GM13977 (cell line): ENCODE measurements around the gene SNRPA1.

Experiments
- DNase-seq: peaks from one replicate; pipeline ENCODE4 v3.0.0; 2012; ENCODE audit warnings: low spot score
- in situ Hi-C: fragments of 300-500 bp; cut with MboI; formaldehyde crosslinking; loops from one replicate; pipeline ENCODE4 v1.12.0; 2022; ENCODE audit warnings: low sequenced_read_pairs, low pct_unique_long_range_greater_than_20kb, mixed read lengths, inconsistent platforms; ENCODE audit not compliant: unreplicated experiment
- TF ChIP-seq, protein P1 (sequence below): IDR thresholded peaks from 2 replicates; pipeline ENCODE4 v1.5.1; 2012; ENCODE audit warnings: mild to moderate bottlenecking, control low read depth; ENCODE audit not compliant: insufficient read depth; ENCODE audit errors: extremely low read depth, missing control alignments

SNRPA1 gene

DNA sequence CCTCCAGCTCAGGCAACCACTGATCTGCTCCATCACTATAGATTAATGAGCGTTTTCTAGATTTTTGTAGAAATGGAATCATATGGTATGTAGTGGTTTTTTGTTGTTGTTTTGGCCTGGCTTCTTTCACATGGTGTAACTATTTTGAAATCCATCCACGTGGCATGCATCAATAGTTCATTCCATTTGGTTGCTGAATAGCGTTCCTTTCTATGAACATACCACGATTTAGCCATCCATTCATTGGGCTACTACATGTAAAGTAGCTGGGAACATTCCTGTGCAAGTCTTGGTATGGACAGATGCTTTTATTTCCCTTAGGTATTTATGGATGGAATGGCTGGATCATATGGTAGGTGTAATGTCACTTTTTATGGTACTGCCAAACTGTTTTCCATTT lies 32.5 kb downstream of the SNRPA1 start:
- in situ Hi-C loops = loop anchor here (25.0 kb wide), 2 partner anchors 350 to 650 kb away; partner anchors contain the start of genes ASB7, LINS1 and LRRK1
- TF ChIP-seq, protein P1, sequence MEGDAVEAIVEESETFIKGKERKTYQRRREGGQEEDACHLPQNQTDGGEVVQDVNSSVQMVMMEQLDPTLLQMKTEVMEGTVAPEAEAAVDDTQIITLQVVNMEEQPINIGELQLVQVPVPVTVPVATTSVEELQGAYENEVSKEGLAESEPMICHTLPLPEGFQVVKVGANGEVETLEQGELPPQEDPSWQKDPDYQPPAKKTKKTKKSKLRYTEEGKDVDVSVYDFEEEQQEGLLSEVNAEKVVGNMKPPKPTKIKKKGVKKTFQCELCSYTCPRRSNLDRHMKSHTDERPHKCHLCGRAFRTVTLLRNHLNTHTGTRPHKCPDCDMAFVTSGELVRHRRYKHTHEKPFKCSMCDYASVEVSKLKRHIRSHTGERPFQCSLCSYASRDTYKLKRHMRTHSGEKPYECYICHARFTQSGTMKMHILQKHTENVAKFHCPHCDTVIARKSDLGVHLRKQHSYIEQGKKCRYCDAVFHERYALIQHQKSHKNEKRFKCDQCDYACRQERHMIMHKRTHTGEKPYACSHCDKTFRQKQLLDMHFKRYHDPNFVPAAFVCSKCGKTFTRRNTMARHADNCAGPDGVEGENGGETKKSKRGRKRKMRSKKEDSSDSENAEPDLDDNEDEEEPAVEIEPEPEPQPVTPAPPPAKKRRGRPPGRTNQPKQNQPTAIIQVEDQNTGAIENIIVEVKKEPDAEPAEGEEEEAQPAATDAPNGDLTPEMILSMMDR = no peak
- no peak for DNase-seq

DNA sequence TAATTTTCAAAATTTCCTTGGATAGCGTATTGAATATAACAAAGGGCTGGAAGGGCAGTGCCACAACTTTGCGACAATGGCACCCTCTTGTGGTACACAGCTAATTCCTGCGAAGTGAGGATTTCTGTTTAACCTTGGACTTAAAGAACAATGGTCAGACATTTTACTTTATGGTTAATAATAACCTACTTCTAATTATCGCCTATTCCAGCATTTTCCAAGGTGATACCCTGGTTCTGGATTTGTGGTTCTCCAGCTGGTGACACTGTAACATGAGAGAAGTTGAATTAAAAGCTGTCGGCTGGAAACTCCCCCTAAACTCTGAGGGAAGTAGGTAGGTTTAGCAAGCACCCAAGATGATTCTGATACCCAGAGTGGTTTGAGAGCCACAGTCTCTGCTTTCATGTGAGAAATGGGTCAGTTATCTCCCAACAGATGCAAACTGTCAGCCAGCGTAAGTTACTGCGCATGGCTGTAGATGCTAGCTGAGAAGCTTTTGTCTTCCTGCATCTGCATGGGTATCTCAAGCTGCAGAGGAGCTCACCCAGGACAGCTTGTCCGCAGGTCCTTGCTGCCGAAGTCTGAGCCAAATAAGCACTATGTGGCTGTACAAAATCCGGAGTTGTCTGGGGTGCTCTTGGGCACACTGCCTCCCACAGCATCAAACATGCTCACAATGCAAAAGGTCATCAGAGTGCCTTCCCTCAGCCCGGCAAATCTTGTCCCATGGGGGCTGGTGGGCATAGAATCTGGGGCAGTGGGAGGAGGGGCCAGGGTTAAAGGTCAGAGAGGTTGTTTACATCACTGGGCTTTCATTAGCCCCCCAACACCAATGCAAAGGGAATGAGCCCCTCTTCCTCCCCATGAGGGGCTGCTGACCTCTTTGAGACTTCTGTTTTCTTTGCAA lies 36.6 kb downstream of the SNRPA1 start:
- TF ChIP-seq, protein P1 = peak; percentile 79
- DNase-seq = peak; percentile 62
- in situ Hi-C loops = loop anchor here (10.0 to 25.0 kb wide), 3 partner anchors 164 to 646 kb away; partner anchors contain the start of genes ASB7, LINS1 and LRRK1

DNA sequence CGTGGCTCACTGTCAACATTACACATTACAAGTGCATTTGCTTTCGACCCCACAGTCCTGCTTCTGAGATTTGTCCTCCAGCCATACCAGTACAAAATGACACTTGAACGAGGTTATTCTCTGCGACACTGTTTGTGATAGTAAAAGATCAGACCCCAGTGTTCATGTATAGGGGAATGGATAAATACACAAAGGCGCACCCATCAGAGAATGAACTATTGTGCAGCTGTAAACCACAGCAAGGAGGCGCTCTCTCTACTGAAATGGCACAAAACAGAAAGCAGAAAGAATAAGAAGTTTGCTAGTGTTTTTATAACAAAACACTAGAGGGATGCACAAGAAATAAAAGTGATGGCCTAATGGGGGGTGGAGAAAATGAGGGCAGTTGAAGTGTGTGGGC lies 38.3 kb downstream of the SNRPA1 start:
- no peak for DNase-seq
- in situ Hi-C loops = loop anchor here (10.0 to 25.0 kb wide), 3 partner anchors 162 to 644 kb away; partner anchors contain the start of genes ASB7, LINS1 and LRRK1
- TF ChIP-seq, protein P1 = peak; percentile 52

DNA sequence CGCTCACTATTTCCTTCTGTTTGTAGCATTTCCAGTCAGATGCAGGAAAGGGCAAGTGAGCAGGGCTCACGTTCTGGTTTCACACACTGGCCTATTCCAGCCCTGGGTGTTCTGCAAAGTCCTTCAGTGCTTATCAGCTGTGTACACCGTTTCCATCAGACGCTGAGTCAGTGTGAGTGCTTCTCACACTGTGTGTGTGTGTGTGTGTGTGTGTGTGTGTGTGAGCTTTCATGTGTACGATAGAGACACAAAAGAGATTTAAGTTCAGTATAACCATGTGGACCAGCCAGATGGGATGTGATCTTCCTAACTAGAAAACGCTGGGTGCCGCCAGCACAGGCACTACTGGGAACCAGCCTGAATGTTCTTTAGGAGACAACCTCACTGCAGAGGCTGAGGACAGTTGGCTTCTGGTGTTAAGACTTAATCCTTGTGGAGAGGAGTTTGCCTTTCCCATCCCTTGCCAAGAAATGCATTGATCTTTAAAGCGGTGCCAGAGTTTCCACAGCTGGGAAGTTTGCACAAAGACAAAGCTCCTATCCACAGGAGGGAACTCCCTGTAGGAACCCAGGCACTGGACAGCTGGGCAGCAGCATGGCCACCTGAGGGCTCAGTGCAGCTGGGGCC lies 39.3 kb downstream of the SNRPA1 start:
- in situ Hi-C loops = loop anchor here (10.0 to 25.0 kb wide), 3 partner anchors 161 to 643 kb away; partner anchors contain the start of genes ASB7, LINS1 and LRRK1
- TF ChIP-seq, protein P1 = no peak

DNA sequence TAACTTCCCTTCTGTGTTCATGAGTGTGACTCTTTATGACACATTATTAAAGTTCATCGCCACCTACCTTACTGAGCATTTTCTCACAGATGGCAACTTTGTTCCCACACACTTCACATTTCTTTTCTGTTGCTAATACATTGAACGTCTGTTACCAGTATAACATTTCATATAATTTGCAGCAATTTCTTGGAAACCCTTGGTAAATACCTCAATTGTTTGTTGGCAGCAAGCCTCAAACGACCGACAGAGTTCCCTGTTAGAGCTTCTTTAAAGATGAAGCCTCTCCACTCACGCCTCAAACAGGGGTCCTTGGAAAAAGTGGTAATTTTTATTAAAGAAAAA lies 40.0 kb downstream of the SNRPA1 start:
- in situ Hi-C loops = loop anchor here (10.0 to 25.0 kb wide), 3 partner anchors 160 to 643 kb away; partner anchors contain the start of genes ASB7, LINS1 and LRRK1
- DNase-seq = no peak
- TF ChIP-seq, protein P1 = no peak

More for the DNA sequence above, 39.3 kb downstream of the SNRPA1 start:
- DNase-seq = no peak

DNA sequence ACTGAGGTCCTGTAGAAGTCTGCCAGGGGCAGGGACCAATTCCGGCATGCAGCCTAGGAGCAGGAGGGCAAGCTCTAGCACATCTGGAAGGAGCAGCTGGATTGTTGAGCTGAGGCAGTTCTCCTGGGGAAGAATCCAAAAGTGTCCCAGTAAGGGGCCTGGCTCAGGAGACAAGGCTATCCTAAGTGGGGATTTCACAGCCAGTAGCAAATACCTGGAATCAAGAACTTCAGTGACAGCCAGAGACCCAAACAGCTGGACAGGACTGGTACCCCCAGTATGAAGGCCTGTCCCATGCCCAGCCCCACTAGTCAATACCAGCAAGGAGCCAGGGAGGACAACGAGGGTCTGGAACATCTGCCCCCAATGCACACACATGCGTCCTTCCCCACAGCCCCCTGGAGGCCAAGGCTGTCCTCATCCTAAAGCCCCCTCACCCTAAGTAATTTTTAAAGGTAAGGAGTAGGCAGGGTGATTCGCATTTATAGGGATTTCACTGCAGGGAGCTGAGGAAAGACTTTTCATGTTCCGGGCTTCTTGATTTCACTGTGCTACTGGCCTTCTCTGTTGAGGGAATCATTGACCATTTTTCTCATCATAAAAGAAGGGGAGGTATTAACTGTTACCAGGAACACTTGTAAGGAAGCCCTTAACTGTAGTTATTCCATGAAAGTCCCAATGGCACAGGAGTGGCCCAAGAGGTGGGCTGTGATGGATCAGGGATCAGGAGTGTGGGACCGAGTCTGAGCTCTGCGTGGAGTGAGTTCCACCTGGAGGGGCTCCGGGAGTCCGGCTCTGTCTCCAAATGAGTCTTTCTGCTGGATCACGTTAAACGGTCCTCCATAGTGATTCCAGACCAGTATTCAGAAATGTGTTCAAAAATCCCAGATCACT lies 40.6 kb downstream of the SNRPA1 start:
- in situ Hi-C loops = loop anchor here (10.0 to 25.0 kb wide), 3 partner anchors 160 to 642 kb away; partner anchors contain the start of genes ASB7, LINS1 and LRRK1
- TF ChIP-seq, protein P1 = no peak
- no peak for DNase-seq
